DOHH2 (cell line): ENCODE measurements around the gene COL19A1.

ENCODE experiments used
- H3F3A ChIP-seq: fragments of 200-600 bp; sonication (generic), shearing (Covaris generic); 2 replicates; pipeline ENCODE4 v1.6.0; 2016; ENCODE audit warnings: antibody characterized with exemption, mild to moderate bottlenecking; ENCODE audit not compliant: control insufficient read depth, insufficient read depth
- H3K27ac ChIP-seq: fragments of 200-600 bp; sonication (generic); 2 replicates; pipeline ENCODE4 v1.5.1; 2014; ENCODE audit warnings: low read depth, mild to moderate bottlenecking, low read length, moderate library complexity
- H3K27me3 ChIP-seq: fragments of 200-600 bp; sonication (generic); 2 replicates; pipeline ENCODE4 v1.6.1; 2014; ENCODE audit warnings: mild to moderate bottlenecking, low read length, mixed read lengths; ENCODE audit not compliant: control insufficient read depth
- H3K36me3 ChIP-seq: fragments of 200-600 bp; sonication (generic); 2 replicates; pipeline ENCODE4 v1.6.1; 2014; ENCODE audit warnings: mild to moderate bottlenecking, low read length, moderate library complexity, mixed read lengths; ENCODE audit not compliant: control insufficient read depth
- H3K4me1 ChIP-seq: fragments of 200-600 bp; sonication (generic); 2 replicates; pipeline ENCODE4 v1.6.1; 2014; ENCODE audit warnings: mild to moderate bottlenecking, low read length, mixed read lengths; ENCODE audit not compliant: control insufficient read depth
- H3K4me2 ChIP-seq: fragments of 200-600 bp; sonication (generic); 2 replicates; pipeline ENCODE4 v1.6.0; 2014; ENCODE audit warnings: mild to moderate bottlenecking, low read length, moderate library complexity
- H3K4me3 ChIP-seq: fragments of 200-600 bp; sonication (generic); 2 replicates; pipeline ENCODE4 v1.5.1; 2014; ENCODE audit warnings: mild to moderate bottlenecking, low read length, mixed read lengths
- H3K79me2 ChIP-seq: fragments of 200-600 bp; sonication (generic); 2 replicates; pipeline ENCODE4 v1.6.1; 2014; ENCODE audit warnings: mild to moderate bottlenecking, low read length, mixed read lengths; ENCODE audit not compliant: control insufficient read depth
- H3K9me2 ChIP-seq: fragments of 200-600 bp; sonication (generic); replicated peaks from 2 replicates; pipeline ENCODE4 v1.6.1; 2014; ENCODE audit warnings: mild to moderate bottlenecking, low read length, mixed read lengths; ENCODE audit not compliant: control insufficient read depth
- H3K9me3 ChIP-seq: fragments of 200-600 bp; sonication (generic); 2 replicates; pipeline ENCODE4 v1.6.1; 2014; ENCODE audit warnings: antibody characterized with exemption, low read length, mixed read lengths; ENCODE audit not compliant: control insufficient read depth, insufficient read depth
- H4K20me1 ChIP-seq: fragments of 200-600 bp; sonication (generic); 2 replicates; pipeline ENCODE4 v1.6.0; 2014; ENCODE audit warnings: low read depth, mild to moderate bottlenecking, antibody characterized with exemption, low read length, moderate library complexity; ENCODE audit not compliant: control insufficient read depth, insufficient read depth
- CTCF ChIP-seq: fragments of 200-600 bp; sonication (generic); IDR thresholded peaks from one replicate; pipeline ENCODE4 v1.5.1; 2014; ENCODE audit warnings: antibody characterized with exemption, mild to moderate bottlenecking, low read depth, low read length; ENCODE audit not compliant: poor library complexity, severe bottlenecking
- EZH2phosphoT487 ChIP-seq: fragments of 200-600 bp; sonication (generic); IDR thresholded peaks from 2 replicates; pipeline ENCODE4 v1.6.1; 2017; ENCODE audit warnings: borderline replicate concordance, mild to moderate bottlenecking, antibody characterized with exemption, low read length, moderate library complexity, mixed read lengths

Gene COL19A1

DNA sequence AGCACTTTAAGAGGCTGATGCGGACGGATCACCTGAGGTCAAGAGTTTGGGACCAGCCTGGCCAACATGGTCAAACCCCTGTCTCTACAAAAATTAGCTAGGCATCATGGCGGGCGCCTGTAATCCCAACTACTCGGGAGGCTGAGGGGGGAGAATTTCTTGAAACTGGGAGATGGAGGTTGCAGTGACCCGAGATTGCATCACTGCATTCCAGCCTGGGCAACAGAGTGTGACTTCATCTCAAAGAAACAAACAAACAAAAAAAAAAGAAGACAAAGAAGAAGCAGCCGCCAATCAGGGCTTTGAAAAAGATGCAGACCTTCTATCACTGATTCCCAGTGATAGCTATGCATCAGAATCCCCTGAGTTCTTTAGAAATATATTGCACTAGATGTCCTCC is 379.8 kb downstream of the COL19A1 start:
- no peaks in the 10 kb centered on the region for H4K20me1 ChIP-seq
- no peaks in the 10 kb centered on the region for H3K79me2 ChIP-seq
- TF ChIP-seq CTCF (no peak), EZH2phosphoT487 (no peak)
- no peaks in the 10 kb centered on the region for H3K4me1 ChIP-seq
- no peak overlapping the region for H3K4me2 ChIP-seq
- H3K27me3 ChIP-seq: no peaks in the 10 kb centered on the region
- H3K9me2 ChIP-seq: no peaks in the 10 kb centered on the region
- no peaks in the 10 kb centered on the region for H3K9me3 ChIP-seq
- H3K4me3 ChIP-seq: no peak overlapping the region
- no peak overlapping the region for H3K27ac ChIP-seq
- no peaks in the 10 kb centered on the region for H3F3A ChIP-seq
- no peaks in the 10 kb centered on the region for H3K36me3 ChIP-seq

DNA sequence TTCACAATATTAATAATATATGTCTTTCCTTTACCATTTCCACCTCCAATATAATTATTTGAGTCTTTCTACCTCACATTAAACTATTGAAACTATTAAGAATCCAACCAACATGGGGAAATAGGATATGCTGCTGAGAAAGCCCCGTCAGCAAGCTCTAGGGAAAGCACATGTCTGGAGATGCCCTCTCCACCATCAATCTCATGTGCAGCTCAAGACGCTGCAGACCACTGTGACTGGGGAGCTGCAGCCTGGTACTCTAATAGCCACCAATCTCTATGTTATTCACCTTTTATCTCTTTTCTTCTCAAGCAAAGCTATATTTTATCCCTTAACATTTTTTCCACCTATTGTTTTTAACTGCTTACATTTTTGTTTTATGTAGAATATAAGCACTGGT is 386.2 kb downstream of the COL19A1 start:
- H3K4me3 ChIP-seq: no peak overlapping the region
- no peak overlapping the region for H3K4me2 ChIP-seq
- H4K20me1 ChIP-seq: no peaks in the 10 kb centered on the region
- no peaks in the 10 kb centered on the region for H3K4me1 ChIP-seq
- H3K27me3 ChIP-seq: no peaks in the 10 kb centered on the region; the same call in 1 of the 2 replicates
- no peak for TF ChIP-seq CTCF
- no peak for TF ChIP-seq EZH2phosphoT487
- no peaks in the 10 kb centered on the region for H3F3A ChIP-seq
- H3K9me2 ChIP-seq: no peaks in the 10 kb centered on the region
- H3K9me3 ChIP-seq: no peaks in the 10 kb centered on the region
- H3K36me3 ChIP-seq: no peaks in the 10 kb centered on the region
- H3K79me2 ChIP-seq: no peaks in the 10 kb centered on the region
- no peak overlapping the region for H3K27ac ChIP-seq

DNA sequence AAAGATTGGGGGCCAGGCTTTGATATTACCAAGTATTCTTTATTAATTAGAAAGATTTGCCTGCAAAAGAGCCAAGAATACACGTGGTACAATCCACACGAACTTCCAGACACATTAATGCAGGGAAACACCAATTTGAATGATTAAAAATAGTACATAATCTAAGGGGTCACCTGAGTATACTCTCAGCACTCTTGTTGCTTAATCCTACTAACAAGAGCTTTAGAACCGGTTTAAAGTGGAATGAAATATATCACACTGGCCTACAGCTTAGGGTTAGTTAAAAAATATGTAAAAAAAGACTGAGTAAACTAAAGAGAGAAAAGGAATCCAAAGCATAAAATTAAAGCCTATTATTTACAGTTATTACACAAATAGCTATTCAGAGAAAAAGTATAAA is 387.6 kb downstream of the COL19A1 start:
- H3K9me3 ChIP-seq: no peaks in the 10 kb centered on the region
- no peaks in the 10 kb centered on the region for H3K36me3 ChIP-seq
- no peaks in the 10 kb centered on the region for H3K9me2 ChIP-seq
- no peak for TF ChIP-seq CTCF
- no peak for TF ChIP-seq EZH2phosphoT487
- H3K4me2 ChIP-seq: no peak overlapping the region
- H3K27ac ChIP-seq: no peak overlapping the region
- no peak overlapping the region for H3K4me3 ChIP-seq
- no peaks in the 10 kb centered on the region for H3F3A ChIP-seq
- no peaks in the 10 kb centered on the region for H4K20me1 ChIP-seq
- no peaks in the 10 kb centered on the region for H3K79me2 ChIP-seq
- no peaks in the 10 kb centered on the region for H3K4me1 ChIP-seq
- no peaks in the 10 kb centered on the region; the same call in 1 of the 2 replicates for H3K27me3 ChIP-seq

GRCh38 chr6:70254784-70255183 is 388.4 kb downstream of the COL19A1 start:
- Histone ChIP-seq H3K4me1 (no peaks in the 10 kb centered on the region), H3K27ac (no peak overlapping the region), H3K27me3 (no peaks in the 10 kb centered on the region; the same call in 1 of the 2 replicates), H3F3A (no peaks in the 10 kb centered on the region), H3K9me3 (no peaks in the 10 kb centered on the region), H4K20me1 (no peaks in the 10 kb centered on the region), H3K4me3 (no peak overlapping the region), H3K9me2 (no peaks in the 10 kb centered on the region), H3K36me3 (no peaks in the 10 kb centered on the region), H3K4me2 (no peak overlapping the region), H3K79me2 (no peaks in the 10 kb centered on the region)
- TF ChIP-seq EZH2phosphoT487 (no peak), CTCF (no peak)
